Ovary (tissue), 3 donors: Measurements from ENCODE around the gene SND1.

Source experiments
- POLR2A ChIP-seq: fragments of 450-650 bp; IDR thresholded peaks from one replicate; pipeline ENCODE4 v1.6.1; 2017; ENCODE audit warnings: antibody characterized with exemption, mild to moderate bottlenecking, moderate library complexity
- TF ChIP-seq, protein P1 (sequence below), 3 donors: fragments of 450-650 bp in 2 of 3; fragments of 200-600 bp in 1 of 3; IDR thresholded peaks; one replicate each; pipeline versions ENCODE4 v1.5.1 to v1.8.0; 2016 to 2022; ENCODE audit warnings: antibody characterized with exemption in 3 of 3, mild to moderate bottlenecking in 1 of 3
- donor health status: DM: no; HTN: no; CAD: no.

DNA sequence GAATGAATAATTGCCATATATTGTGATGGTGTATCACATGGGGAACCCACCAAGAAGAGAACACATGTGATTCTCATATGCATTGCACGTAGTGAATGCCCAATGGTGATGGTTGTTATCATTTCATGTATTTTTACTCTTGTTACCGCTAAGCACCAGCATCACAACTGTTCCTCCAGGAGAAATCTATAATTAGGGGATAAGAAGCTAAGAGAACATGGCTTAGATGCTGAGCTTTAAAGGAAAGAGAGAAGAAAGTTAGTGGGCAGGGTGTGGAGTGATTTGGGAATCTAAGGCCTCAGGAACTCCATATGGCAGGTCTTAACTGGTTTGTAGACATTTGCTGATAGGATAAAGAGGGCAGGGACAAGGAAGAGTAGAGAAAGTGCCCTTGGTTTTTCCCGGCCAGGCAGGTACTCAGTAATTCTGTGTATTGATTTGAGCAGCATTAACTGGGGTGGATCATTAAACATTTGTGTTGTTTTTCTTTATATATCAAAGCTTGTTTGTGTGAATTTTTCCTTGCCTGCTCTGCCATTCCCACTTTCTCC is 233.3 kb downstream of the SND1 start:
- TF ChIP-seq, protein P1, sequence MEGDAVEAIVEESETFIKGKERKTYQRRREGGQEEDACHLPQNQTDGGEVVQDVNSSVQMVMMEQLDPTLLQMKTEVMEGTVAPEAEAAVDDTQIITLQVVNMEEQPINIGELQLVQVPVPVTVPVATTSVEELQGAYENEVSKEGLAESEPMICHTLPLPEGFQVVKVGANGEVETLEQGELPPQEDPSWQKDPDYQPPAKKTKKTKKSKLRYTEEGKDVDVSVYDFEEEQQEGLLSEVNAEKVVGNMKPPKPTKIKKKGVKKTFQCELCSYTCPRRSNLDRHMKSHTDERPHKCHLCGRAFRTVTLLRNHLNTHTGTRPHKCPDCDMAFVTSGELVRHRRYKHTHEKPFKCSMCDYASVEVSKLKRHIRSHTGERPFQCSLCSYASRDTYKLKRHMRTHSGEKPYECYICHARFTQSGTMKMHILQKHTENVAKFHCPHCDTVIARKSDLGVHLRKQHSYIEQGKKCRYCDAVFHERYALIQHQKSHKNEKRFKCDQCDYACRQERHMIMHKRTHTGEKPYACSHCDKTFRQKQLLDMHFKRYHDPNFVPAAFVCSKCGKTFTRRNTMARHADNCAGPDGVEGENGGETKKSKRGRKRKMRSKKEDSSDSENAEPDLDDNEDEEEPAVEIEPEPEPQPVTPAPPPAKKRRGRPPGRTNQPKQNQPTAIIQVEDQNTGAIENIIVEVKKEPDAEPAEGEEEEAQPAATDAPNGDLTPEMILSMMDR (IDR thresholded peaks at IDR 0.05), result no peak
- TF ChIP-seq POLR2A, result no peak
